Nephron (organoid): Measurements from ENCODE around the gene ARHGEF28.

Source experiments
- H3K27ac Mint-ChIP-seq, 3 experiments: 2 replicates each; pipeline ENCODE4 v1.8.0; 2020; ENCODE audit warnings: mixed read lengths in 3 of 3, mild to moderate bottlenecking in 2 of 3, moderate library complexity in 1 of 3
- H3K27me3 Mint-ChIP-seq: 2 replicates; pipeline ENCODE4 v1.8.0; 2021; ENCODE audit warnings: low read depth, mild to moderate bottlenecking, moderate library complexity, mixed read lengths
- H3K36me3 Mint-ChIP-seq: 2 replicates; pipeline ENCODE4 v1.8.0; 2020; ENCODE audit warnings: low read depth, mixed read lengths
- H3K4me1 Mint-ChIP-seq: 2 replicates; pipeline ENCODE4 v1.8.0; 2020; ENCODE audit warnings: mixed read lengths
- H3K4me3 Mint-ChIP-seq, 3 experiments: 2 replicates each; pipeline ENCODE4 v1.8.0; 2020; ENCODE audit warnings: mild to moderate bottlenecking in 3 of 3, mixed read lengths in 3 of 3, moderate library complexity in 2 of 3
- H3K9me3 Mint-ChIP-seq: 2 replicates; pipeline ENCODE4 v1.8.0; 2020; ENCODE audit warnings: mixed read lengths
- CTCF ChIP-seq, 3 experiments: fragments of 200-600 bp; sonication (generic); IDR thresholded peaks; one replicate each; pipeline ENCODE4 v1.5.0; 2021; ENCODE audit warnings: antibody characterized with exemption in 3 of 3; ENCODE audit not compliant: unreplicated experiment in 3 of 3

Gene ARHGEF28

GRCh38 chr5:73605223-73606087 is 20.5 kb upstream of the ARHGEF28 start:
- Mint-ChIP-seq H3K9me3 (peaks cover 2% of the 10 kb centered on the region), H3K27ac (no peak overlapping the region)
- no peak for TF ChIP-seq CTCF (IDR thresholded peaks at IDR 0.05; ENCODE audit: unreplicated experiment in 3 of 3)

GRCh38 chr5:73606206-73606753 is 19.7 kb upstream of the ARHGEF28 start:
- Mint-ChIP-seq H3K36me3 (no peaks in the 10 kb centered on the region), H3K27me3 (peaks cover 4% of the 10 kb centered on the region), H3K27ac (no peak overlapping the region), H3K4me3 (no peak overlapping the region), H3K4me1 (no peaks in the 10 kb centered on the region), H3K9me3 (peaks cover 2% of the 10 kb centered on the region)
- no peak for TF ChIP-seq CTCF (IDR thresholded peaks at IDR 0.05; ENCODE audit: unreplicated experiment in 3 of 3)

More at GRCh38 chr5:73605223-73606087, 20.5 kb upstream of the ARHGEF28 start:
- Mint-ChIP-seq H3K4me1 (no peaks in the 10 kb centered on the region), H3K4me3 (no peak overlapping the region), H3K27me3 (peaks cover 4% of the 10 kb centered on the region), H3K36me3 (no peaks in the 10 kb centered on the region)

GRCh38 chr5:73607228-73607627 is 18.8 kb upstream of the ARHGEF28 start:
- H3K27ac Mint-ChIP-seq: no peak overlapping the region
- H3K27me3 Mint-ChIP-seq: peaks cover 4% of the 10 kb centered on the region
- H3K4me3 Mint-ChIP-seq: no peak overlapping the region
- H3K9me3 Mint-ChIP-seq: no peaks in the 10 kb centered on the region
- no peak for TF ChIP-seq CTCF (IDR thresholded peaks at IDR 0.05; ENCODE audit: unreplicated experiment in 3 of 3)
- H3K36me3 Mint-ChIP-seq: no peaks in the 10 kb centered on the region
- H3K4me1 Mint-ChIP-seq: no peaks in the 10 kb centered on the region

- H3K36me3 Mint-ChIP-seq: no peaks in the 10 kb centered on the region
These were observed 13.2 kb upstream of the ARHGEF28 start for GRCh38 chr5:73612799-73613198.

GRCh38 chr5:73615085-73615484 is 10.9 kb upstream of the ARHGEF28 start:
- H3K27me3 Mint-ChIP-seq: no peaks in the 10 kb centered on the region
- no peaks in the 10 kb centered on the region for H3K9me3 Mint-ChIP-seq
- no peak overlapping the region for H3K4me3 Mint-ChIP-seq
- TF ChIP-seq CTCF (IDR thresholded peaks at IDR 0.05; ENCODE audit: unreplicated experiment in 3 of 3): no peak
- H3K4me1 Mint-ChIP-seq: peaks cover 4% of the 10 kb centered on the region
- H3K27ac Mint-ChIP-seq: no peak overlapping the region
- no peaks in the 10 kb centered on the region for H3K36me3 Mint-ChIP-seq

More at GRCh38 chr5:73612799-73613198, 13.2 kb upstream of the ARHGEF28 start:
- Mint-ChIP-seq H3K4me3 (no peak overlapping the region), H3K27me3 (no peaks in the 10 kb centered on the region), H3K4me1 (no peaks in the 10 kb centered on the region), H3K9me3 (no peaks in the 10 kb centered on the region), H3K27ac (no peak overlapping the region)
- no peak for TF ChIP-seq CTCF (IDR thresholded peaks at IDR 0.05; ENCODE audit: unreplicated experiment in 3 of 3)
